Loucy (cell line): ENCODE measurements around the gene OTOS.

Experiments
- H2AFZ ChIP-seq: fragments of 200-600 bp; sonication (generic); 2 replicates; pipeline ENCODE4 v1.6.0; 2016; ENCODE audit warnings: antibody characterized with exemption, mild to moderate bottlenecking, low read length, moderate library complexity
- H3F3A ChIP-seq: fragments of 200-600 bp; 2 replicates; pipeline ENCODE4 v1.6.0; 2016; ENCODE audit warnings: antibody characterized with exemption, low read depth, mild to moderate bottlenecking
- H3K27me3 ChIP-seq: fragments of 200-600 bp; sonication (generic); 2 replicates; pipeline ENCODE4 v1.6.1; 2014; ENCODE audit warnings: low read length, mild to moderate bottlenecking; ENCODE audit not compliant: insufficient read depth, poor library complexity, severe bottlenecking
- H3K36me3 ChIP-seq: fragments of 200-600 bp; sonication (generic); 2 replicates; pipeline ENCODE4 v1.6.1; 2016; ENCODE audit warnings: low read length; ENCODE audit not compliant: insufficient read depth
- H3K4me1 ChIP-seq: fragments of 200-600 bp; sonication (generic); 2 replicates; pipeline ENCODE4 v1.5.1; 2014; ENCODE audit warnings: low read length, mild to moderate bottlenecking; ENCODE audit not compliant: insufficient read depth, poor library complexity, severe bottlenecking
- H3K4me2 ChIP-seq: fragments of 200-600 bp; sonication (generic); 2 replicates; pipeline ENCODE4 v1.6.0; 2014; ENCODE audit warnings: antibody characterized with exemption, low read length, low read depth, mild to moderate bottlenecking; ENCODE audit not compliant: poor library complexity, severe bottlenecking
- H3K4me3 ChIP-seq: fragments of 200-600 bp; sonication (generic); 2 replicates; pipeline ENCODE4 v1.5.1; 2014; ENCODE audit warnings: low read length, mild to moderate bottlenecking, mixed read lengths; ENCODE audit not compliant: poor library complexity, severe bottlenecking
- H3K79me2 ChIP-seq: fragments of 200-600 bp; sonication (generic); 2 replicates; pipeline ENCODE4 v1.6.1; 2014; ENCODE audit warnings: low read length; ENCODE audit not compliant: insufficient read depth
- H3K9ac ChIP-seq: fragments of 200-600 bp; sonication (generic); 2 replicates; pipeline ENCODE4 v1.6.0; 2014; ENCODE audit warnings: mild to moderate bottlenecking, low read depth, low read length, moderate library complexity; ENCODE audit not compliant: poor library complexity, severe bottlenecking
- H3K9me2 ChIP-seq: fragments of 200-600 bp; sonication (generic); replicated peaks from 2 replicates; pipeline ENCODE4 v1.6.1; 2016; ENCODE audit warnings: low read depth, low read length, mixed read lengths
- H3K9me3 ChIP-seq: fragments of 200-600 bp; sonication (generic); 2 replicates; pipeline ENCODE4 v1.6.1; 2014; ENCODE audit warnings: mild to moderate bottlenecking, antibody characterized with exemption, low read length, low read depth; ENCODE audit not compliant: insufficient read depth
- H4K20me1 ChIP-seq: fragments of 200-600 bp; sonication (generic); 2 replicates; pipeline ENCODE4 v1.6.0; 2014; ENCODE audit warnings: antibody characterized with exemption, low read length, mild to moderate bottlenecking; ENCODE audit not compliant: insufficient read depth, poor library complexity, severe bottlenecking
- EZH2phosphoT487 ChIP-seq: fragments of 200-600 bp; IDR thresholded peaks from 2 replicates; pipeline ENCODE4 v1.6.1; 2018; ENCODE audit warnings: antibody characterized with exemption, mild to moderate bottlenecking, moderate library complexity, borderline replicate concordance
- TF ChIP-seq, protein P1 (sequence below): fragments of 200-600 bp; sonication (generic); conservative IDR thresholded peaks from 2 replicates; pipeline ENCODE4 v1.5.1; 2014; ENCODE audit warnings: mild to moderate bottlenecking, antibody characterized with exemption, low read length

OTOS gene

DNA sequence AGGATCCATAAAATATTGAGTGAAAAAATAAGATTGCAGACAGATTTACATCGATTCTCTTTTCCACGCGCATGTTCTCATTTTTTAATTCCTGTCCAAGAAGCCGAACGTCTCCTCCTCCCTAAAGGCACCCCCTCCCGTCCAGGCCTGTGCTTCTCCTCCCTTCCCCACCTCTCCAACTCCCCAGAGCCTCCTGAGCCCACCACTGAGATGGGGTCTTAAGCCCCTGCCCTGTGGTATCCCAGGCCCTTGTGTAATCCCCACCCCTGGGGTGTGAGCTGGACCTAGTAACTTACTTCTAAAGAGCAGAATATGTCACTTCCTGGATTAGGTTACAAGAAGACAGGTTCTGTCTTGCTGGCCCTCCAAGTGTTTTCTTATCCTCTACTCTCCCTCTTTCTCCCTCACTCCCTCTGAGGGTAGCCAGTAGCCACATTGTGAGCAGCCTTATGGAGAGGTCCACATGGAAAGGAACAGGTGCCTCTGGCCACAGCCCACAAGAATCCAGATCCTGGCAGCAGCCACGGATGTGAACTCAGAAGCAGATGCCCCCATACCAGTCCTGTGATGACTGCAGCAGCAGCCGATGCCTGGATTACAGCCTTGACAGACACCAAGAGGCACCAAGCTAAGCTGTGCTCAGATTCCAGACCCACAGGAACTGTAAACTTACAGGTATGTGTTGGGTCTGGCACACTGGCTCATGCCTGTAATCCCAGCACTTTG is 39.6 kb upstream of the OTOS start:
- H3K4me3 ChIP-seq = no peak overlapping the region
- H3K27me3 ChIP-seq = no peaks in the 10 kb centered on the region
- H4K20me1 ChIP-seq = no peaks in the 10 kb centered on the region
- no peak overlapping the region for H3K4me2 ChIP-seq
- no peak for TF ChIP-seq EZH2phosphoT487
- TF ChIP-seq, protein P1, sequence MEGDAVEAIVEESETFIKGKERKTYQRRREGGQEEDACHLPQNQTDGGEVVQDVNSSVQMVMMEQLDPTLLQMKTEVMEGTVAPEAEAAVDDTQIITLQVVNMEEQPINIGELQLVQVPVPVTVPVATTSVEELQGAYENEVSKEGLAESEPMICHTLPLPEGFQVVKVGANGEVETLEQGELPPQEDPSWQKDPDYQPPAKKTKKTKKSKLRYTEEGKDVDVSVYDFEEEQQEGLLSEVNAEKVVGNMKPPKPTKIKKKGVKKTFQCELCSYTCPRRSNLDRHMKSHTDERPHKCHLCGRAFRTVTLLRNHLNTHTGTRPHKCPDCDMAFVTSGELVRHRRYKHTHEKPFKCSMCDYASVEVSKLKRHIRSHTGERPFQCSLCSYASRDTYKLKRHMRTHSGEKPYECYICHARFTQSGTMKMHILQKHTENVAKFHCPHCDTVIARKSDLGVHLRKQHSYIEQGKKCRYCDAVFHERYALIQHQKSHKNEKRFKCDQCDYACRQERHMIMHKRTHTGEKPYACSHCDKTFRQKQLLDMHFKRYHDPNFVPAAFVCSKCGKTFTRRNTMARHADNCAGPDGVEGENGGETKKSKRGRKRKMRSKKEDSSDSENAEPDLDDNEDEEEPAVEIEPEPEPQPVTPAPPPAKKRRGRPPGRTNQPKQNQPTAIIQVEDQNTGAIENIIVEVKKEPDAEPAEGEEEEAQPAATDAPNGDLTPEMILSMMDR = no peak
- H3K9me2 ChIP-seq = no peaks in the 10 kb centered on the region
- H3K4me1 ChIP-seq = no peaks in the 10 kb centered on the region
- H3K36me3 ChIP-seq = no peaks in the 10 kb centered on the region
- H3K9me3 ChIP-seq = no peaks in the 10 kb centered on the region; the same call in 1 of the 2 replicates
- no peak overlapping the region for H2AFZ ChIP-seq
- H3F3A ChIP-seq = no peaks in the 10 kb centered on the region
- no peak overlapping the region for H3K9ac ChIP-seq
- H3K79me2 ChIP-seq = no peaks in the 10 kb centered on the region

DNA sequence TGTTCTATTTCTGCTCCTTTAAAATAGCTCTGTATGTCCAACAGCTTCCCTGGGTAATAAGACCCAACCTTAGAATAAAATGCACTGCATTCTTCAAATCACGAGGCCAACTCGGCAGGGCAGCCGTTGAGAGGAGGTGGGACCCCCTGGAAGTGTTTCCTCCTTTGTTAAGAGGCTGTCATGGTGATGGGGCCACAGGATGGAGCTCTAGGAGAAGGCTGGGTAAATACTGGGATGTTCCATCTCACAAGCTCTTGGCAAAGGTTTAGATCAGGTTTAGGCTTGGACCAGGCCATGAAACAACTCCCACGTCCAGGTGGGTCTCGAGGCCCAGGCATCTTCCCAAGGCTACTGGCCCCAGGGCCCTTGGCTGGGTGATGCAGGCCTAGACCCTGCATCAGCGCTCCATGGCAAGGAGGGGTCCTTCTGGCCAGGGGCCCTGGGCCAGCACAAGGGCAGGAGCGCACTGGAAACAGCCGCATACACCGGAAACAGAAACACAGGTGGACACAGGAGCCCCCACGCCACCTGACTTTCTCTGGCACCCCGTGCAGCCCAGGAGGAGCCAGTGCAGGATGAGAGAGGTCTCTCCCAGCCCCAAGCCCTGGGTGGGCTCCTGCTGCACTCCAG is 38.8 kb upstream of the OTOS start:
- Histone ChIP-seq H3K9me2 (no peaks in the 10 kb centered on the region), H3K4me1 (no peaks in the 10 kb centered on the region), H2AFZ (no peak overlapping the region), H3K4me2 (no peak overlapping the region), H3K9ac (no peak overlapping the region), H4K20me1 (no peaks in the 10 kb centered on the region), H3K79me2 (no peaks in the 10 kb centered on the region), H3K36me3 (no peaks in the 10 kb centered on the region), H3F3A (no peaks in the 10 kb centered on the region), H3K9me3 (no peaks in the 10 kb centered on the region; the same call in 1 of the 2 replicates), H3K27me3 (no peaks in the 10 kb centered on the region), H3K4me3 (no peak overlapping the region)
- TF ChIP-seq, protein P1 = no peak

DNA sequence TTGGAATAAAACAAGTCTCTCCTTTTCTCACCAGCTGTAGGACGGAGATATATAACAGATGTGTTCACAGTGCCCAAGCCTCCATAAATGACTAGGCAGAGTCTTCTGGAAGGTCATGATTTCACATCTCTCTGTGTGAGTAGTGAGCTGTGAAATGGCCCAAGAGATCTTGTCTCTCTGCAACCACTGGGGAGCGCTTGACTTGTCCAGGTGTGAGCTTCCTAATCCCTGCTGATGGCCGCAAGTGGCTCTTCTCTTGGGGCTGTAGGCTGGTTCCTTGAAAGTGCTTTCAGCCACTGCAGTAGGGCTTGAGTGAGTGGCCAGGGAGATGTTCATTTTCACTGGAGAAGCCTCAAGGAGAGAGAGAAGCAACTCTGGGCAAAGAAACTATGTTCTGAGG is 38.1 kb upstream of the OTOS start:
- Histone ChIP-seq H2AFZ (no peak overlapping the region), H3K79me2 (no peaks in the 10 kb centered on the region), H3K9ac (no peak overlapping the region), H3K9me3 (no peaks in the 10 kb centered on the region), H3F3A (no peaks in the 10 kb centered on the region), H3K4me2 (no peak overlapping the region), H3K4me1 (no peaks in the 10 kb centered on the region), H3K36me3 (no peaks in the 10 kb centered on the region), H3K27me3 (no peaks in the 10 kb centered on the region), H3K4me3 (no peak overlapping the region), H4K20me1 (no peaks in the 10 kb centered on the region), H3K9me2 (no peaks in the 10 kb centered on the region)
- TF ChIP-seq, protein P1 = no peak
- TF ChIP-seq EZH2phosphoT487 = no peak
